Measurements from ENCODE around the gene PPP6R1. TPM values are rescaled to one million over a fixed set of nuclear protein-coding genes. Genes with fewer than 3 reads are reported as not detected.

Gene PPP6R1
- total RNA-seq, 2 experiments from 2014 or later, result 172 to 182 TPM

DNA sequence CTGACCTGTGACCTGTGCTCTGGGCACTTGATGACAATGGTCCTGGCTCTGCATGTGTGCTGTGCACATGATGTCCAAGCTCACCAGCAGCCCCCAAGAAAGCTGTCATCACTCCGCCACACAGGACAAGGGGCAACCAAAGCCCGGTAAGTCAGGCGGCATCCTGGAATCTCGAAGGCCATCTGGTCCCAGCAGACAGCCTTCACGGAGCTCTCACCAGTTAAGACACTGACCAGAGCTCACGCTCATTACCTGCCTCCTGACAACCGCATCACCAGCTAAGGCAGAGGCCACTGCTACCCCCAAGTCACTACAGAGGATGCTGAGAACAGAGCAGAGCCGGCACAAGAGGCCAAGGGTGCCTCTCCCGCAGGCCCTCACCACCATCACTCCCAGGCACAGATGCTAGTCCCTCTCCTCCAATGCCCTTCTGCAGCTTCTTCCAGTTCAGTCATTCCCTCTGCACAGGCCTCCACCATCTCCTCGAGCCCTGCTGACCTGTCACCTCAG, 10.6 kb downstream of the PPP6R1 start:
- no peak overlapping the region for H3K27ac ChIP-seq (ENCODE audit: low read depth in 1 of 2, low read length in 2 of 2)
- no peaks in the 10 kb centered on the region for H3K27me3 ChIP-seq (ENCODE audit: control insufficient read depth in 1 of 2, insufficient read depth in 2 of 2, low read length in 2 of 2)
- Mint-ChIP-seq H3K36me3 (ENCODE audit: low read depth) (peaks cover 55% of the 10 kb centered on the region), H3K9me3 (no peaks in the 10 kb centered on the region), H3K27ac (peak overlapping the region; percentile 42), H3K4me3 (peak overlapping the region; percentile 42), H3K4me1 (ENCODE audit: low read depth) (peaks cover 44% of the 10 kb centered on the region), H3K27me3 (no peaks in the 10 kb centered on the region)
- TF ChIP-seq, protein P1, sequence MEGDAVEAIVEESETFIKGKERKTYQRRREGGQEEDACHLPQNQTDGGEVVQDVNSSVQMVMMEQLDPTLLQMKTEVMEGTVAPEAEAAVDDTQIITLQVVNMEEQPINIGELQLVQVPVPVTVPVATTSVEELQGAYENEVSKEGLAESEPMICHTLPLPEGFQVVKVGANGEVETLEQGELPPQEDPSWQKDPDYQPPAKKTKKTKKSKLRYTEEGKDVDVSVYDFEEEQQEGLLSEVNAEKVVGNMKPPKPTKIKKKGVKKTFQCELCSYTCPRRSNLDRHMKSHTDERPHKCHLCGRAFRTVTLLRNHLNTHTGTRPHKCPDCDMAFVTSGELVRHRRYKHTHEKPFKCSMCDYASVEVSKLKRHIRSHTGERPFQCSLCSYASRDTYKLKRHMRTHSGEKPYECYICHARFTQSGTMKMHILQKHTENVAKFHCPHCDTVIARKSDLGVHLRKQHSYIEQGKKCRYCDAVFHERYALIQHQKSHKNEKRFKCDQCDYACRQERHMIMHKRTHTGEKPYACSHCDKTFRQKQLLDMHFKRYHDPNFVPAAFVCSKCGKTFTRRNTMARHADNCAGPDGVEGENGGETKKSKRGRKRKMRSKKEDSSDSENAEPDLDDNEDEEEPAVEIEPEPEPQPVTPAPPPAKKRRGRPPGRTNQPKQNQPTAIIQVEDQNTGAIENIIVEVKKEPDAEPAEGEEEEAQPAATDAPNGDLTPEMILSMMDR (IDR thresholded peaks at IDR 0.05), result no peak
- H3K9me3 ChIP-seq (ENCODE audit: control insufficient read depth in 1 of 2, insufficient read depth in 1 of 2, low read length in 2 of 2), result no peaks in the 10 kb centered on the region
- ChIA-PET POLR2A (interaction anchor here (1.1 kb wide), 1 partner anchor 11 kb away, joined by 5 read pairs; no protein-coding TSS in a partner anchor), CTCF (no interaction called here)
- H3K4me3 ChIP-seq (ENCODE audit: low read length), result no peak overlapping the region
- intact Hi-C loops (cut with DNase I, micrococcal nuclease), result no loop called here
- no peak for ATAC-seq (ENCODE audit: poor library complexity)
- peaks cover 58% of the 10 kb centered on the region for H3K36me3 ChIP-seq (ENCODE audit: insufficient read depth, low read length)
- DNase-seq, result no peak
- peaks cover 66% of the 10 kb centered on the region for H3K4me1 ChIP-seq (ENCODE audit: insufficient read depth, low read length)

DNA sequence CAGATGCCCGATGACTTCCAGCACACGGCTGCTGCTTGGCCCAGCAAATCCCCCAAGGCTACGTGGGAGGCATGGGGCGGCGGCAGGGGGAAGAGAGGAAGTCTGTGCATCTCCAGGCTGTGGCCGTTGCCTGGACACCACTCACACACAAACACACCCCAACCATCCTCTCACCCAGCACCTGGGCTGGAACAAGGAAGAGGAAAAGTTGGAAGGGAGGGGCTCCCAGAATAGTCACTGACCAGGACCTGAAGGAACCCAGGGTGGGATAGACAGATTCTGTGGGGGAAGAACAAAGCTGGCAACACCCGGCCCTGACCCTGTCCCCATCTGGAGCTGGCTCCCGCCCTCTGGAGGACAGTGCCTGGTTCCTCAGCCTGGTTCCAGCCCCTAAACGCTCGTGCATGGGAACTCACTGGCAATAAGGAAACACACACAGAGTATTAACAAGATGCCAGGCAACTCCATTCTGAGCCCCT, 11.2 kb downstream of the PPP6R1 start:
- TF ChIP-seq, protein P1 (IDR thresholded peaks at IDR 0.05), result no peak
- Mint-ChIP-seq H3K4me3 (no peak overlapping the region), H3K27ac (no peak overlapping the region), H3K9me3 (no peaks in the 10 kb centered on the region), H3K27me3 (no peaks in the 10 kb centered on the region), H3K36me3 (ENCODE audit: low read depth) (peaks cover 60% of the 10 kb centered on the region), H3K4me1 (ENCODE audit: low read depth) (peaks cover 39% of the 10 kb centered on the region)
- POLR2A ChIA-PET, result interaction anchor here (1.1 kb wide), 1 partner anchor 12 kb away, joined by 5 read pairs; no protein-coding TSS in a partner anchor
- peaks cover 61% of the 10 kb centered on the region for H3K36me3 ChIP-seq (ENCODE audit: insufficient read depth, low read length)
- no peaks in the 10 kb centered on the region for H3K9me3 ChIP-seq (ENCODE audit: control insufficient read depth in 1 of 2, insufficient read depth in 1 of 2, low read length in 2 of 2)
- peaks cover 61% of the 10 kb centered on the region for H3K4me1 ChIP-seq (ENCODE audit: insufficient read depth, low read length)
- intact Hi-C loops (cut with DNase I, micrococcal nuclease), result no loop called here
- DNase-seq (no peak), ATAC-seq (ENCODE audit: poor library complexity) (no peak)
- H3K4me3 ChIP-seq (ENCODE audit: low read length), result no peak overlapping the region
- CTCF ChIA-PET, result no interaction called here
- no peaks in the 10 kb centered on the region for H3K27me3 ChIP-seq (ENCODE audit: control insufficient read depth in 1 of 2, insufficient read depth in 2 of 2, low read length in 2 of 2)
- no peak overlapping the region for H3K27ac ChIP-seq (ENCODE audit: low read depth in 1 of 2, low read length in 2 of 2)

DNA sequence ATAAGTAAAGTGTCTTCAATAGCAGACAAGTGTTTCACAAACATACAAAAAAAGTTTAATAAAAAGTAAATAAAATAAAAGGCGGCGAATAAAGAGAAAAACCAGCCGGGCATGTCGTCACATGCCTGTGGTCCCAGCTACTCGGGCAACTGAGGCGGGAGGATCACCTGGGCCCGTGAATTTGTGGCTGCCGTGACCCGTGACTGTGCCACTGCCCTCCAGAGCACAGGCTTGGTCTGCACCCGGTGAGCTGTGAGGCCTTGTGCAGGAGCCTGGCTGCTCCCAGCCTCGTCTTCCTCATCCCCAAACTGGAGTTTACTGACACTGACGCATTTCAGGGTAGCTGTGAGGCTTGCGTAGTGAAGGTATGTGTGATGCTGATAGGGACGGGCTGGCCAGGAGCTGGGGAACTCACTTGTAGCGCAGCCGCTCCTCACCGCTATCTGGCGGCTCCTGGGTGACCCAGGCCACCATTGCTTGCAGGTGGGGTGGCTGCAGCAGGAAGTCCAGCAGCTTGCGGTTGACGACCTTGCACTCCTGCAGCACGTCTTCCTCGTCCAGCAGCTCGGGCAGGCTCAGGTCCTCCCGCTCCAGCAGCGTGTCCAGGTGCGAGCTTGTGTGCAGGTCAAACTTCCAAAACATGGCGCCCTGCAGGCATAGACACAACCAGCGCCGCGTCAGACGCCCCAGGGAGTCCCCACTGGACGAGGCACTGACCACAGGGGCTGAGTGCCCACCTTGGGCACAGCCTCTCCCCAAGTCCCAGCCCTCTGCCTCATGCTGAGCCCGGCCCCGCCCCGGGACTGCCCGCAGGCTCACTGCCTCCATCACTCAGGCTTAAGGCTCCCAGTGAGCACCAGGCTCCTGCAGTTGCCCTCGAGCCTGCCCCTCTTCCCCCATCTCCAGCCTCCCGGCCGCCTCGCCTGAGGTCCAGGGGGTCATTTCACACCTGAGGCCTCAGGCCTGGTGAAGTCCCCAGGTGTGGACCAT, 12.1 kb downstream of the PPP6R1 start:
- ChIA-PET CTCF (no interaction called here), POLR2A (no interaction called here)
- H3K27me3 ChIP-seq (ENCODE audit: control insufficient read depth in 1 of 2, insufficient read depth in 2 of 2, low read length in 2 of 2), result no peaks in the 10 kb centered on the region
- H3K4me3 Mint-ChIP-seq, result no peak overlapping the region
- H3K27ac ChIP-seq (ENCODE audit: low read depth in 1 of 2, low read length in 2 of 2), result no peak overlapping the region
- H3K36me3 Mint-ChIP-seq (ENCODE audit: low read depth), result peaks cover 61% of the 10 kb centered on the region
- H3K36me3 ChIP-seq (ENCODE audit: insufficient read depth, low read length), result peaks cover 70% of the 10 kb centered on the region
- peaks cover 32% of the 10 kb centered on the region for H3K4me1 Mint-ChIP-seq (ENCODE audit: low read depth)
- intact Hi-C loops (cut with DNase I, micrococcal nuclease), result no loop called here
- ATAC-seq (ENCODE audit: poor library complexity) (no peak), DNase-seq (no peak)
- H3K9me3 ChIP-seq (ENCODE audit: control insufficient read depth in 1 of 2, insufficient read depth in 1 of 2, low read length in 2 of 2), result no peaks in the 10 kb centered on the region
- H3K9me3 Mint-ChIP-seq, result no peaks in the 10 kb centered on the region
- H3K4me3 ChIP-seq (ENCODE audit: low read length), result no peak overlapping the region
- H3K27me3 Mint-ChIP-seq, result no peaks in the 10 kb centered on the region
- TF ChIP-seq, protein P1 (IDR thresholded peaks at IDR 0.05), result no peak
- H3K27ac Mint-ChIP-seq, result no peak overlapping the region
- peaks cover 52% of the 10 kb centered on the region for H3K4me1 ChIP-seq (ENCODE audit: insufficient read depth, low read length)

Measured in CD4-positive, alpha-beta T cell (primary cell).